GM21360 (cell line): Measurements from ENCODE around the gene NOTCH2.
"Not testable (repeated sequence)": the region's sequence is repeated elsewhere in the genome, so short reads cannot be mapped to it uniquely, and the experiment has no call there.

Experiments used
- ATAC-seq: cut with Tn5 transposase; IDR thresholded peaks from one replicate; pipeline ENCODE4 v1.9.1; 2021; ENCODE audit warnings: mild to moderate bottlenecking, moderate library complexity; ENCODE audit not compliant: unreplicated experiment

The NOTCH2 gene

DNA sequence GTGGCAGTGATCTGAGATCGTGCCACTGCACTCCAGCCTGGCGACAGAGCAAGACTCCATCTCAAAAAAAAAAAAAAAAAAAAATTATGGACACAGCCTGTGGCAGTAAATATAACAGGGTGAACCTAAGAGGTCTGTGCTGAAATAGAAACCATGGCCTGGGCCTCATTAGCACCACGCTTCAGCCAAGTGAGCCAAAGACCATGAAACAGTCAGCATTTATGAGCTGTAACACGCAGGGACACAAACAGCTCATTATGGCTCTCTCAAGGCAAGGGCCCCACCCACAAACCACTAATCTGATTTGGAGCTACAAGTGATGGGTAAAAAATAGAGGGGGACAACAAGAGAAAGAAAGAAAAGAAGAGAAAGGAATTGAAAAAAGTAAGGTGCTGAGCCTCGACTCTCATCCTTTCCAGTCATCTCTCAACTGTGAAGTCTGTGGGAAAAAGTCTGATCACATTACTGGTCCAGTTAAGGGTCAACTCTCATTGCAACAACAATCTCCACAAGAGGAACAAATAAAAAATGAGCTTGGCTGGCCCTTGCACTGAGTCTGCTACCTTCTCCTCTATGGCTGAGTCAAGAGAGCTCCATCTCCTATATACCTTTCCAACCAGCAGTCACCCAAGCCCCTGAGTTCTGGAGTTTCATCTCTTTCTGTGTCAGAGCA is 93.7 kb downstream of the NOTCH2 start:
- not testable (repeated sequence) for ATAC-seq

GRCh38 chr1:119975006-119975405 is 94.5 kb downstream of the NOTCH2 start:
- no peak for ATAC-seq

DNA sequence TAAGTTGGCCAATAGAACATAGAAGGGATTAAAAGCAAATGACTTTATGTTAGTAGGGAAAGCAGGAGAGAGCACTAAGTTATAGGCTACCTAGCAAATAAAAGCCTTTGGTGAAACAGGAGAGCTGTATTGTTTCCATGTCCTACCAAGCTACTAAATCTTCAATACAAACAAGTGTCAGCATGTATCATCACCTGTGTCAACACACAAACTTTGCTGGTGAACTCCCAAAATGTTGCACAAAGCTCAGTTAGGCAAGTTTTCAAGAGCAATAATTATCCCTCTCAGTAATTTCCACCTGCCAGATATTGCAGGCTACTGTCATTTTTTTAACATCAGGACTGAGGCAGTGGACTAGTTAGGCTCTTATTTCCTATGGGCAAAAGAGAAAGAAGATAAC is 95.4 kb downstream of the NOTCH2 start:
- ATAC-seq, result no peak

- no peak for ATAC-seq
Measured at GRCh38 chr1:119971710-119972570, 97.5 kb downstream of the NOTCH2 start.

DNA sequence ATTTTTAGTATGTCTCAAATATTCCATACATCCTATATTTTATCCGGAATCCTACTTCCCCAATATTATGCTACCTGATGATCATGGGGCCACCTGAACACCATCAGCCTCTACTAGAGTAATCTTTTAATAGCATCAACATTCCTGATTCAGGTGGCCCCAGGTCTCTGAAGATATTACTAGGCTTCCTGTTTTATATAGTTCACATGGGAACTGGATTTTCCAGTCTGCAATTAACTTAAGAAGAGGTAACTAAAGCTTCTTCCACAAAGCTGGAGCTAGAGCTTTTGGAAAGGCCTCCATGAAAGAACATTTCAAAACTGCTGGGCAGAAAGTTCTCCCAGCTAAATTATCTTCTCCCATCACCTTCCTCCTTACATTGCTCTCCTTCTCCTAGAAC is 100.9 kb downstream of the NOTCH2 start:
- no peak for ATAC-seq

GRCh38 chr1:119968068-119968492 is 101.4 kb downstream of the NOTCH2 start:
- ATAC-seq, result peak; percentile 73

GRCh38 chr1:119966681-119967080 is 102.8 kb downstream of the NOTCH2 start:
- no peak for ATAC-seq

DNA sequence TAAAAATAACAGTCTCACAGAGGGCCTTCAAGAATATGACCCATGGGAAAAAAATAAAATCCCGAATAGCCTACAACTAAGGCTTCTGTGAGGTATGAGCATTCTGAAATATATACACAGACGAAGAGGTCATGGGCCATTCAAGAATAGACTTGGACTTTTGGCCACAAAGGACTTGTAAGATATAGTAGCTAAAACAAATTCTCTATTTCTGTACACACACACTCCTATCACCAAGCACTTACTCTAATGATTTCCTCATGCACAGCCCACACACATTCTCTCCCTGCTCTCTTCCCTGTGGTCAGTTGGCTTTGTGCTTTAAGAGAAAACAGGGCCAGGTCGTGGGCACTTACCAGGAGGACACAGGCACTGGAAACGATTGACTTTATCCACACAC is 103.4 kb downstream of the NOTCH2 start:
- ATAC-seq, result no peak

DNA sequence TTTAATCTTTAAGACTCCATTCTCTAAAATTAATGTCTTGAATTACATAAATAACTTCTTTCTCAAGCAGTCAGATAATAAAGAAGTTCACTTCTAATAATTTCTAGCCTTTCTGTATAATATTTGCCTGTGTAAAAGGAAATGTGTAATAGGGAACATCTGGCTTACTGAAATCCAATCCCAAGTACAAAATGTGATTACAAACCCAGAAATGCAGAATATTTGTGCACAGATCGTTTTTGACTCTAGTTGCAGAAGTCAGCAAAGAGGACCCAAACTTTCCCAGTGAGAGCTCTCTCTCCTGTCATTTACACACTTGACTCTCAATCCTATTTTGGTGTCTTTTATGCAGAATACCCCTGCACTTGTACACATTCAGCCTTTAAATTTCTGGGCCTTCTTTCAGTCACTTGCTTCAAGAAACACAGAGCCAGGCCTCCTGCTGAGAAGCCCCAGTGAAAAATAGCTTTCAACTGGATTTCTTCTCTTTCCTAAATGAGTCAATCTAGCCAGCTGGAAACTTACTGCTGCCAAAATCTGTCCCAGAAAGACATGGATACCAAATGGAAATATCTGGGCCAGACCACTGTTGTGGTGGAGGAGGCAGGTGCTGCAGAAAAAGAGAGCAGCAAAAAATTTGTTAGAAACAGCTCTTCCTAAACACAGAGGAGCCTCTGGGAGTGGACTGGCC is 104.6 kb downstream of the NOTCH2 start:
- ATAC-seq, result no peak

DNA sequence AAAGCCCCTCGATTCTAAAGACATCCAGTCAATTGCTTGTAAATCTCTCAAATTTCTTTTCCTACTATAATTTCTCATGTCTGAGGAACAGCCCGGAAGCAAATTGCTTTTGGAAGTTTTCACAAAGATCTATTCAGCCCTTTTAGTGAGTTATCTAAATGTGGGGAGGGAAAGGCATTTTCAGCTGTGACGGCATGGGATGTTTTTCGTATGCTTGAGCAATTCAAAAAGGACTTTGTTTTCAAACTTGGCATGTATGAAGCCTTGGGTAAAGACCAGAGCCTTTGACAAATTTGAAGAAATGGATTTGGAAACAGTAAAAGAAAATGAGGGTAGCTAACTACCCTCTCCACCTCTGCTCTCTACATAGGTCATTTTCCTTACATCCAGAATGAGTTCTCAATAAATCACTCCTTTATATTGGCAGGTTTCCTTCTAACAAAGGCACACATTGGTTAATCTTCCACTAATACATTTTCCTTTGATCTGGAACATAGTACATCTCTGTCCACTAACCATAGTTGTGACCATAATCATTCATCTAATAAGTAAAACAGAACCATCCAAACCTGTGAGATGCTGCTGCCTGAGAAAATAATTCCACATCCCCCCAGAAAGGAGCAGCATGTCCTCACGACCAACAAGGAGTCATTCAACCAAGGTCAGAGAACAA is 107.0 kb downstream of the NOTCH2 start:
- ATAC-seq, result no peak

- no peak for ATAC-seq
Measured at GRCh38 chr1:119960501-119960900, 109.0 kb downstream of the NOTCH2 start.

DNA sequence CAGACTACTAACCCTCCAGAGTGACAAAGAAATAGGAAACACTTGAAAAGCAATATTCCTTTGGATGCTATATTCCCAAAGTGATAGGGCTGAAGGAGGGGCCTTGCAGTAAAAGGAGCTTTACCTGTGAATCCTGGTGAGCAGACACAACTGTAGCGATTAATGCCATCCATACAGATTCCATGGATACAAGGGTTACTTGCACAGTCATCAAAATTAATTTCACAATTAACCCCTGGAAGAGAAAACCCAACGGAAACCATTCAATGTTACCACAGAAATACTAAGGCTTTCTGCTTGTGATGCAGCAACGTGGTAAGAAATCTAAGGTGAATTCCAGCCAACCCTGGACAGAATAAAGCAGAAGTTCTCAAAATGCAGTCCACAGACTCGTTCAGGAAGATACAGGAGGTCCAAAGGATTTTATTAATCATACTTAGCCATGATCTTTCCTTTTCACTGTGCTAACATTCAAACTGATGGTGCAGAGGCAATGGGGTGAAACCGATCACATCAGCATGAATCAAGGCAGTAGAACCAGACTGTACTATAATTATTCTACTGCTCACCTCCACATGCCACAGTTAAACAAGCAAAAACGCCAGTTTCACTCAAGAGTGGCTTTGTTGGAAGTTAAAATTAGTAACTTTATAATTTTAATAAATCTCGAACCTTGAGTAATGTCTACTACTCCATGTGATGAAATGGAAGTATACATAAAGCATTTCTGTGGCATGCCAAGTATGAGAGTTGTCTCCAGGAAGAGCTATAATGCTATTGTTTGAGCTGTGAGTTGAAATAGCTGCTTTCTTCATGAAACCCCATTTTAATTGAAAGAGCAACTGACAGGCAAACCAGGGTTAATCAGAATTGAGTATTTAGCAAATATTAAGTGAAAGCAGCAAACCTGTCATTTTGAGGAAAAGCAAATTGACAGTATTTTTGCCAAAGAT is 109.9 kb downstream of the NOTCH2 start:
- ATAC-seq, result no peak

DNA sequence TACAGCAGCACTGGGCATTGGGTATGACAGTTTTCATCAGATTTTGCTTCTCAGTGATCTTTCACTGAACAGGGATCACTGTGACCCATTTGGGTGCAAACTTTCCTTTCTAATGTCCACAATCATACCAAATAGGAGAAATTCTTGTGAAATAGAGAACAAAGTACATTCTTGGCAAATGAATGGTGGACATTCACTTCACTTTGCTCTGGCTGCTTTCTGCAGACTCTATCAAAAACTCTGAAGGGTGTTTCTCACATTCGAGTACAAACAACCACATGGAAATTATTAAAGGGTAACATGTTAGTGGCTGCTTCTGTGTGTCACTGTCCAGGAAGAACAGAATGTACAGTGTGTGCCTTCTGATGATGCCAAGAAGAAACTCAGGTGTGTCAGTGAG is 111.2 kb downstream of the NOTCH2 start:
- no peak for ATAC-seq

- no peak for ATAC-seq
Measured at GRCh38 chr1:119956306-119956705, 113.2 kb downstream of the NOTCH2 start.

DNA sequence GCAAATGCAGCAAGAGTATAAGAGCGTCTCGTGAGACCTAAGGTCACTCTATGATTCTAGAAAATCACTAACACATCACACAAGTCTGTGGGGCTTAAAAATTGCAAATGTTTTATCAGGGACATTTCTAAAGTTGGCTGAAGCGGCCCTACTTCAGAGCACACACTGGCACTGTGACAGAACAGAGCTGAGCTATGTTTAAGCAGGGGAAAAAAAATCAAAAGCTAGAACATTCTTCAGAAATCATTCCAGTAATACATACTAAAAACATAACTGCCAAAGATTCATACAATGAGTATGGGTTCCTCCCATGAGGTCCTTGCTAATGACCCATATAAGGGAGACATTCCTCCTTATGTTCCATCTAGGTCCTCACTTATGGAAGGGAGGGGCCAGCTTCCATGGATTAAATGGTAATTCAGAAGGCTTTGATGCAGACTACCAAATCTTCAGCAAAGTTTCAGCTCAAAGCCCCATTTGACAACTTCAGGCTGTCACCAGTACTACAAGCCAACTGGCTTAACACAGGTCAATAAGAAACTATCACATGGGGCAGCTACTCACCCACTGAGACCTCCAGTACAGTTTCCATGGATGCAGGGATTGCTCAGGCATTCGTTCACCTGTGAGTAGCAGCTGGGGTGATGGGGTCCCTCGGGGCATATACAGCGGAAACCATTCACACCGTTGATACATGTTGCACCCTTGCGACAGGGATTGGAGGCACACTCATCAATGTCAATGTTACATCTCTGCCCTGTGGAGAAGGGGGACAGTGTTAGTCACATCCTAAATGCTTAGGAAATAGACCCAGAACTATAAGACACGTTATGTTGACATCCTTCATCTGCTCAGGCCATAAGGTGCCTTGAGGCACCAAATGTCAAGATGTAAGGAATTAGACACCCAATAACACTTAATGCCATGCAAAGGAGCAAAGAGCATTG is 114.7 kb downstream of the NOTCH2 start:
- no peak for ATAC-seq

GRCh38 chr1:119953266-119953998 is 116.0 kb downstream of the NOTCH2 start:
- ATAC-seq, result no peak

DNA sequence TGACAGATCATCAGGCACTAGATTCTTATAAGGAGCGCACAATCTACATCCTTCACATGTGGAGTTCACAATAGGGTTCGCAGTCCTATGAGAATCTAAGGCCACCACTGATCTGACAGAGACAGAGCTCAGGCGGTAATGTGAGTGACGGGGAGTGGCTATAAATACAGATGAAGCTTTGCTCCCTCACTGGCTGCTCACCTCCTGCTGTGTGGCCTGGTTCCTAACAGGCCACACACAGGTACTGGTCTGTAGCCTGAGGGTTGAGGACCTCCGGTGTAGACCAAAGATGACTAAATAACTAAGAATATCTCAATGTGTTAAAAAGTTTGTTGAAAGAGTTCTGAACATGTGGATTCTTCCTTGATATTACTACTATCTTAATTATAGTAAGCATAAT is 117.0 kb downstream of the NOTCH2 start:
- ATAC-seq, result no peak
